ENCODE measurements around the gene AP1B1.

The AP1B1 gene

DNA sequence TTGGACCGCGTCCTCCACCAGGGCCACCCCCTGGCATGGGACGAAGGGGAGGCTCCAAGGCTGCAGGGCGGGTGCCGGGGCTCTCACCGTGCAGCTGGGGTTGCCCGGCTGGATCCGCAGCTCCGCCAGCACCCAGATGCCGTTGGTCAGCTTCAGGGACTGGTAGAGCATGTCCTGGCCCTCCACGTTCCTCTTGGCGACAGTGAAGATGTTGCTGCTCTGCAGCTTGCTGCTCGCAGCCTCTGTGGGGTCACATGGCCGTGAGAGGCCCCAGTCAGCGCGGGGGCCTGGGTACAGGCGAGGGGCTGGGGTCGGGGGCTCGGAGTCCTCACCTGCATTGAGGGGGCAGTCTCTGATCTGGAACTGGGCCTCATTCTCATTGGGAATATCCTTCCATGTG lies 58.1 kb downstream of the AP1B1 start:
- no peak for DNase-seq

DNA sequence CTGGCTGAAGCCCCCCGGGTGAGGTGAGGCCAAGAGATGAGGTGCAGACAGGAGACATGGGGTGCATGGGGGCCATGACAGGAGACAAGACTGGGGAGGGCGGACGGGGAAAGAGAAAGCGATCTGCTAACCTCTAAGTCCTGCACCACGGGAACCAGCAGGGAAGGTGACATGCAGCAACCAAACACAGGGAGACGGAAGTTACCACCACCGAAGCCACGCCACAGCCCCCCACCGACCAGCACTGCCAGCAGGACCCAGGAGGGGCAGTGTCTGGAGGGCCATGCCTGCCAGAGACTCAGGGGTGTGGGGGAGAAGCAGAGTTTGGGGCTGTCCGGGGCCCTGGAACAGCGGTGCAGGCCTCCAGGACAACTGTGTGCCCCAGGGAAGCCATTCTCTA lies 58.8 kb downstream of the AP1B1 start:
- DNase-seq: no peak

DNA sequence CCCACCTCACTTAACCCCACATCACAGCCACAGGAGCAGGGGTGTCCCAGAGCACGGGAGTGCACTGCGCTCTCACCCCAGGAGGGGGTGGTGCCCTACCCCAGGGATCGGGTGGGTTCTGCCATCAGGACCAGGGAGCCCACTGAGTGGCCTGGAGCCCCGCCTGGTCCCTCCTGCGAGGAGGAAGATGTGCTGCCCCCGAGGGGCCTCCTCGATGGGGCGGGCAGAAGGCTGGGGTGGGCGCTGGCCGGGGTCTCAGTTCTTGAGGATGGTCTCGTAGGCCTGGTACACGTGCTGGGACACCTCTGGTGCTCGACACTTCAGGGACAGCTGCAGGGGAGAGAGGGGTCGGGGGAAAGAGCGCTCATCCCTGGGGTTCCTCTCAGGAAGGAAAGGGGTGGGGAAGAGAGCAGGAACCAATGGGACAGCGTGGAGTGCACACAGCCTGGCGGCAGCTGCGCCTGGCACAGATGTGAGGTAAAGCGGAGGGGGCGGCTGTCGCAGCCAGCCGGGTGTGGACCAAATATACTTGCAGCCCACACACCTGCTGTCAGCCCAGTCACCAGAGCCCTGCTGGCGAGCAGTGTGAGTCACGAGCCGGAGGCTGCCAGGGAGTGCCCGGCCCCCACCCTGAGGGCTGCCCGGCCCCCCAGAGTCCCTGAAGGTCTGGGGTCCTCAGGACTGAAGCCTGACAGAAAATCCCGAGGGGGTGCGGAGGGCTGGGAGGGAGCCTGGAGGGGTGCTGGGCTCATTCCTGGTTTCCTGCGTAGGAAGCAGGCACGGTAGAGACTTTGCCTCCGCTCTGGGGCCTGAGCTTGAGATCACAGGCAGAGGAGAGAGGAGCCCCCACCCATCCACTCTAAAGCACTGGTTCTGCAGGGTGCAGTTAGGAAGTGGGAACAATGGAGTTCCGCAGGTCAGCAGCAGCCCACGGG lies 59.5 kb downstream of the AP1B1 start:
- DNase-seq: no peak

DNA sequence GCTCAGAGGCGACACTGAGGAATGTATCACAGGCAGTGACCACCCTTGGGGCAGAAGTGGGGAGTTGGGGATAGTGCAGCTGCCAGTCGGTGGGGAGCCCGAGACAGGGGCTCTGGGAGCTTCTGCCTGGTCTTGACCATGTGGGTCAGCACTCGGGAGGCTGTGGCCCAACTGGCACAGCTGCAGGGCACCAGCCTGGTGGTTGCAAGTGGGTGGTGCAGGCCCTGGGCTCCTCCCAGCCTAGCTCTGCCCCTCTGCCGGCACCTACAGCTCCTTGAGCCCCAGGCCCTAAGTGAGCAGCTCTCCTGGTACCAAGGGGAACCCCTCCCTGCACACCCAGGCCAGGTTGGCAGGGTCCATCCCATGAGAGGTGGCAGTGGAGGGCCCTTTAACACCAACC lies 60.3 kb downstream of the AP1B1 start:
- no peak for DNase-seq

DNA sequence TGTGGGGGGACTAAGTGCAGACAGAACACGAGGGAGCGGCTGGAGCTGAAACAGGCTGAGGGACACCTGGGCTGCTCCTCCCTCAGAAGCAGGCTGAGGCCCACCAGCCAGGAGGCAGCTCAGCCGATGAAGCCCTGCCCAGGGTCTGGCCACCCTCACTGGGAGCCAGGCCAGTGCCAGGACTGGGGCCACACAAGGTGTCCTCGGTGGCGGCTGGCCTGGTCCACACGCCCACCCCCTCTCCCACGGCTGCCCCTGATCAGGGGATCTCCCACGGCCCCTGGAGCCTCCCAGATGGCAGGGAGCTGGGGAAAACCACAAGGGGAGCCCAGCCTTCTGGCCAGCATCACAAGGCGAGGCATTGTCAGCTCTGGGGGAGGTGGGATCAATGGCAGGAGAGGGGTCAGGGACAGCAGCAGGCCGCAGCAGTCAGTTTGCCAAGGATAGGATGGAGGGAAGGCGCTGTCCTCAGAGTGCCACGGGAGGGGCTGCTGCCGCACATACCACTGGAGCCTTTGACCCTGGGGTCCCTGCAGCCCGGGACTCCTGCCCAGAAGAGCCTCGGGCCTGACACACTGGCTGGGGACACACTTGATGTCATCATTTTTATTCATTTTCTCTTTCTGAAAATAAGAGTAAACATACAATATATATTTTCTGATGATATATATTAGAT lies 61.1 kb downstream of the AP1B1 start:
- no peak for DNase-seq

DNA sequence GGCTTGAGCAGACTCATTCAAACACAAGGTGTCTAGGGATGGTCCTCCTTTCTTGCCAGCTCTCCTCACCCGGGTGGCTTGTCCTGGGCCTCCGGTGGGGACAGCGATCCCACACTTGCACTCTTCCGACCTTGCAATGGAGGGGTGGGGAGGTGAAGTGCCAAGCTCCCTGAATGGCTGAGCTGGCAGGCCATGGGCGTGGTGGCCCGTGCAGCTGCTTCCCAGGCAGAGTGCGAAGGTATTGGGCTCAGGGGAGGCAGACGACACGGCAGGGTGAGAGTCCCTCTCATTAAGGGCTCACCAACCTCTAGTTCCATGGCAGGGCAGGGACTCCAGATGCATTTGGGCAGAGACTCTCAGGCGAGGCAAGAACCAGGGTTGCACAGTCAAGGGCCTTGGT lies 61.9 kb downstream of the AP1B1 start:
- DNase-seq: no peak

DNA sequence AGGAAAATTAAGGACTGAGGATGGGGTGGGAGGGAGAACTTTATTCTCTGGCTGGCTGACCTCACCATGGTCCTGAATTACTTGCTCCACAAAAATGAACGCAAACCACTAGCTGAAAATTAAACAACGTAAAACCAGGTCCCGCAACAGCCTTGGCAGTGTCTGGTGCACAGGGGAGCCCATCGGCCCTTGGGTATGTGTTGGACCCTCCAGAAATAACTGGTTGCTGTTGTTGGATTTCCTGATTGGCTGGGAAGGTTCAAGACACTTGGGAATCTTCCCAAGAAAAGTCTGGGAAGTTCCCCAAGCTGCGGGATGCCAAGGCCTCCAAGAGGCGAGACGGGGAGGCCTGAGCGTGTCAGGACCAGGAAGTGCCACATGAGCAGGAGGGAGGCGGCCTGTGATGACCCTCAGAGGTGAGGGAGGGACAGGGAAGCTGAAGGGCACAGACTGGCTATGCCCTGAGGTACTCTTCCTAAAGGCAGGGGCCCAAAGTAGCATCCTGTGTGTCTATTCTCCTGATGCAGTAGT lies 62.5 kb downstream of the AP1B1 start:
- no peak for DNase-seq

DNA sequence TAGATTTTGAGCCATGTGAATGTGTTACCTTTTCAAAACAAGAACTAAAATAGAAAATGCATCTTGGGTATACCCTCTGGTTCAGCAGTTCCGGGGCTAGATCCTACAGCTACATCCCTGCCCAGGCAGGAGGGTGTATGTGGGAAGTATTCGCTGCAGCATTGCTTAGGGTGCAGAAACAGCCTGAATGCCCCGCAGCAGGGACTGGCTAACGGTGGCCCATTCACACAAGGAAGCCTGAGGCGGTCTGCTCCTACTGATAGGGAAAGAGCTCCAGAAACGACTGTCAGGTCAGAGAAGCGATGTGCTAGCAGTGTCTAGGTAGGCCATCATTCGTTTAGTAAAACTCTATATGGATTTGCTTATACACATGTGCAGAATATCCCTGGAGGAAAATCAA lies 63.0 kb downstream of the AP1B1 start:
- DNase-seq: no peak

DNA sequence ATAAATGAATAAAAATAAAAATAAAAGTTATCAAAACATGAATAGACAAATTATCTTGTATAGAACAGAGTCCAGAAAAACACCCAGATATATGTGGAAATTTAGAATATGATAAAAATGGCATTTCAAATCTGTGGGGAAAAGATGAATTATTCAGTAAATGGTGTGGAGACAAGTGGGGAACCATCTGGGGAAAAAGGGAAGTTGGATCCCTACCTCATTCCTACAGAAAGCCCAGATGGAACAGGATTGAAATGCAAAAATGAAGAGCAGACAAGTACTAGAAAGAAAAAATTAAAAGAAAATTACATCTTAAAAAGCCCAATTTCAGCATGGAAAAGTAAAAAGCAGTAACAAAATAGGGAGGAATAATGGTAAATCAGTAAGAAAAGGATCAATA lies 64.7 kb downstream of the AP1B1 start:
- DNase-seq: no peak

DNA sequence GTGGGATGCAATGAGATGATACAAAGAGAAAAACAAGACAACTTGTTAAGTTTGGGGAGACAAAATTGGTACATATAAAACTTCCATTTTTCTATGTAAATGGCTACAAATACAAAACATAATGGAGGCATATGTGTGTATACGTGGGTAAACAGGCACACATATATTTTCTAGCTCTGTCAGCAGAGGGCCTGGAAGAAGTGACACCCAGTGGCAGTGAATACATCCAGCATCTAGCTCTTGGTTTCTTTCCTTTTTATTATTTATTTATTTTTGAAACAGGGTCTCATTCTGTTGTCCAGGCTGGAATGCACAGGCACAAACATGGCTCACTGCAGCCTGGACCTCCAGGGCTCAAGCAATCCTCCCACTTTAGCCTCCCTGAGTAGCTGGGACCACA lies 67.8 kb downstream of the AP1B1 start:
- DNase-seq: no peak

DNA sequence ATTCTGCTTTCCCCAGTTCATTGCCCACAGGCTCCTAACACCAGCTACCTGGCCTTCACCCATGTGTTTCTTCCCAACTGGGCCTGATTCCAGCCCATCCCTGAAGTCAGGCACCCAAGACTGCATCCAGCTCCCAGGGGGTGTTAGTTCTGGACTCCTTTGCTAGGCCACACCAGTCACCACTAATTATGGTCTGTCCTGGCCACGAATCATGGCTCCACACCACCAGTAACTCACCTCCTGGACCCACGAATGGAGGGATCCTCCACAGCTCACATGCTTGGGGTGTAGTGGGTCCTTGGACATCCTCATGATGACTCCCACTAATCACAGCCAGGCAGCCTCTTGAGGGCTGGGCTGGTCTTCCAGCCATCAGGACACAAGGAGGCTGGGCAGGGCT lies 69.3 kb downstream of the AP1B1 start:
- DNase-seq: no peak

DNA sequence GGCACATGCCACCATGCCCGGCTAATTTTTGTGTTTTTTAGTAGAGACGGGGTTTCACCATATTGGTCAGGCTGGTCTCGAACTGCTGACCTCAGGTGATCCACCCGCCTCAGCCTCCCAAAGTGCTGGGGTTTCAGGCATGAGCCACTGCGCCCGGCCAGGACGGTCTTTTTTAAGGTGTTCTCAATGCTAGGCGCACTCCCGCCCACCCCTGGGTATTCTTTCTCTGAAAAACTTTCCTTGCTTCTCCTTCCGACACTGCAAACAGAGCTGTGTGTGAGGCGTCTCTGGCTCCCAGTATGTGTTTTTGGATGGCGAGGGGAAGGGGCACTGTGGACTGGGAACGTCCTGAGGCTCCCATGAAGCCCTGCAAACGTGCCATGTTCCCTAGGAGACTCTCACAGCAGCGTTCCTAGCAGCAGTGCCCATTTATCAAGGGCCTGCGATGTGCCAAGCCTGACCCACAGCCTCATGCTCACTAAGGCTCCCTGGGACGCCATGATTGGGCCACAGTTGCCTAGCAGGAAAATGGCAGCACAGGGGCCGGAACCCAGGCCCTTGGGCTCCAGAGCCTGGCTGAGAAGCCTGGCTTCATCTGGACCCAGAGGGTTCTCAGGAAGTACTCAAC lies 70.4 kb downstream of the AP1B1 start:
- no peak for DNase-seq

DNA sequence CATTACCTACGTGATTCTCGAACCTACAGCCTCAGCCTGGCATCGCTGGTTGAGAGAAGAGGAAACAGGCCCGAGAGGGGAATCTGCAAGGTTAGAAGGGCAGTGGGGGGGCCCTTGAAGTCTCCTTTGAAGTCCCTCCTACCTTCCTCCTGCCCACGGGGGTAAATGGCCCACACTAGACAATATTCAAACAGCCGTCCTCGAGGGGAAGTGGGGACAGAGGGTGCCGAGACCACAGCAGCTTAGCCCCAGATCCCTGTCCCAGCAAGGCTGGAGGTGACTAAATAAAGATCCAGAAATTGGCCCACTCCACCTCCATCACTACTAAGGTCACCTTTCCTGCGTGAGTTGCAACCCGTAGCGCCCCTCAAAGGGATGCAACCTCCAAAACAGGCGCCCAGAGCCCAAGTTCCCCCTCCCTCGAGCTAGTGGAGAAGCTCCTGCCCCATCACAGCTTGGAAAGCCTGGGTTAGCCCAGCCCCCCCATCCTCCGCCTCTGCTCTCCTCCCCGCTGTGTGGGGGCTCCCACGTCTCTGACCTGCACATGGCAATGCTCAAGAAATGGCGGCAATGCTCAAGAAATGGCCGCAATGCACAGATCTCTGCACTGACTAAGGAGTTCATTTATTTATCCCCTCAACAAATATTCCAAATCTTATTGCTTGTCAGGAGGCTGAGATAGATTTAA lies 72.1 kb downstream of the AP1B1 start:
- DNase-seq: no peak

DNA sequence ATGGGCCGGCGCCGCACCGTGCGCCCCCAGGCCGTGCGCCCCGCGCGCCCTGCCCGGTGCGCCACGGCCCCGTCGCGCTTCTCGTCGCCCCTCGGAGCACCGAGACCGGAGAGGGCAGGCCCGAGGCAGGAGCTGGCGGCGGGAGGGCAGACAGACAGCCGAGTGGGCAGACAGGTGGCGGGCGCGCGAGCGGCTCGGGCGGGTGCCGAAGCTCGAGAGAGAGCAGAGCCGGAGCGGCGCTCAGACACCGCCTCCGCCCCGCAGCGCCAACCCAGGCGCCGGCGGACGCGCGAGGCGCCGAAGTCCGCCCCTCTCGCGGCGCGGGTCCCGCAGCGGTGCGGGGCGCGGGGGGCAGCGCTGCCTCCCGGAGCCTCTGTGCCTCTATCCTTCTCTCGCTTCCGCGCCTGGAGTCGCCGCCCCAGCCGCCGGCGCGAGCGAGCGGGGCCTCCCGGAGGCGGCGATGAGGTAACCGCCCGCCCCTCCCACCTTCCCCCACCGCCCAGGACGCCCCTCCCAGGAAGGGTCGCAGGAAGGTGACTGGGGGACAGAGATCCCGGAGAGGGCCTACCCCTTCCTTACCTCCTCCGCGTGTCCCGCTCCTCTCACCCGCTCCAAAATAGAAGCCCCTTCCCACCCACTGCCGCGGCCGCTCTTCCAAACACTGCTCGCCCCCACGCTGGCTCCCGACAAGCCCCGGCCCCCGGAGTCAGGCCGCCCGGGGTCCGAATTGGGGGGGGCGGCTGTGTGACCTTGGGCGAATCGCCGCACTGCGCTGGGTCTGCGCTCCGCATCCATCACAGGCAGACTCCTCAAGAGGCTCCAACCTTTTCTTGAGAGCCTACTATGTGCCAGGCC lies 72.9 kb downstream of the AP1B1 start, which contains the start of gene RASL10A:
TSS of gene RASL10A (minus strand) at position 412 of the 855 bp plus-strand sequence. CDS start 451 bp downstream, outside the sequence.
- DNase-seq: no peak

DNA sequence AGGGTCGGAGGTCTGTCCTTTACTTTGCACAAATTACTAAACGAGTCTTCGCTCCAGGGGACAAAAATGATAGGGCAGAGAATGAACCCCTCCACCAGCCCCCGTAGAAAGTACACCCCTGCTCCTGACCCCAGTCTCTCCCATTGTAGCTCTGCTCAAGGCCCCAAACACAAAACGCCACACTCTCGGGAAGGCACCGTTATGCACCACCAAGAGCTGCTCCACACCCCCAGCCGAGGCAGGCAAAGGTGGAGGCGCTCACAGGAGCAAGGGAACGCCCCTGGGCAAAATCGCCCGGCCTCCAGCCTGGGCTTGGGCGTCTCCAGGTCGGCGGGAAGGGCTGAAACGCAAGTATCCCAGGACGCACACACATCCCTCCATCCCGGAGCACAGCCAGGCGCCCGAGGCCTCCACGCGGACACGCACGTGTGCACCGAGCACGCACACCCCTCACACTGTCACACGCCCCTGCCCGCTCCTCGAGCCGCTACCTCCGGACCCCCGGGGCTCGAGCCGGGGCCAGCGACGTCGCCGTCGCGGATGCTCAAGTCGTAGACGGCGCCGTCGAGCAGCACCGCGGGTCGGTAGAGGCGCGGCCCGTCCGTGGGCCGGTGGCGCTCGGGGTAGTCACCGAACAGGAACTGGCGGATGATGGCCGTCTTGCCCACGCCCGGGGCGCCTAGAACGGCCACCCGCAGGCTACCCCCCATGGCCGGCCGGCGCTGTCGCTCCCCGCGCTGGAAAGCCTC lies 73.7 kb downstream of the AP1B1 start:
- DNase-seq: no peak

DNA sequence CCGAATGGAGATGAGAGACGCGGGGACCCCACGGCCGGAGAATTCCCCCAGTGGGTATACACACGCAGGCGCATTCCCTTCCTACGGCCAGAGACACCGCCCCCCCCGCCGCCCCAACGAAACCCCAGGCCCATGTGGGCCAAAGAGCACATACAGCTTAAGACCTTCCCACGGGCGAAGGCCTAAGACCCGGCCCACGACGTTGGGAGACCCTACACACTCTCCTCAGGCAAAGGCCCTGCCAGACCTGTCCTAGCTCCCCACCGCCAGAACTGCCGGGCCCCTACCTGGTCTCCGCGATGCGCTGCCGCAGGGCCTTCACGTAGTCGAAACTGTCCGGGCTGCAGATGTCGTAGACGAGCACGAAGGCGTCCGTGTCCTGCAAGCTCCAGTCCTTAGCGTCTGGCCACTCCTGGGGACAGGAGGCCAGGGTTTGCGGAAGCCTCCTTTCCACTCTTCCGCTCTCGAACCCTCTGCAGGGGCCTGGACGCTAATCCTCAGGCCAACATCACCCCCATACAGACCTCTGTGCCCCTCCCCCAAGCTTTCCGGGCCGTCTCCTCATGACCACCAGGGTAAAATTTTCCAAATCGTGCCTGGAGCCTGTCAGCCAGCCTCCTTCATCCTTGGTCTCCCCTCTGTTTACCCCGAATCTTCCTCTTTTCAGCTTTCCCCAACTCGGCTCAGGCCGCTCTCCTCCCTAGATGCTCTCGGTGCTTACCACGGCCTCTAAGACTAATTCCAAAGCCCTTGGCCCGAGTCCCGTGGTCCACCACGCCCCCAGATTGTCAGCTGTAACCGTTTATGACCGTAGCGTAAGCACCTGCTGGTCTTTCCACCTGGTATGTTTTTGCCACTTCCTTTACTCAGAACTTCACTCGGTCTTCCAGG lies 74.5 kb downstream of the AP1B1 start:
- DNase-seq: no peak

DNA sequence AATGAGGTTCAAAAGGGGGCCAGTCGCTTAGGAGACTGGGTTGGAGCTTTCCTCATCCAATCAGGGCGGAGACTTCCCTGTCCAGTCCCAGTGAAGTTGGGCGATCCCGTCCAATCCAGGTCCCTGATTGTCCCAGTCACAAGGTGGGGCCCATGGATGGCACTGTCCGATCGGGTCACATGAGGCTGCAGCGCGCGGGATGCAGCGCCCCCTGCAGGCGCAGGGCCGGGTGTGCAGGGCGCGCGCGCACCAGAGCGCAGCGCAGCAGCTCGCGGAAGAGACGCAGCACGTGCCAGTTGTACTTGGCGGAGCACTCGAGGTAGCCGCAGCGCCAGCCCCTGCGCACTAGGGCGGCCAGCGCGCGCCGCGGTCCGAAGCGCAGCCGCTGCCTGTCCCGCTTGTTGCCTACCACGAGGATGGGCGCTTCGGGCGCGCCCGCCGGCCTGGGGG lies 75.2 kb downstream of the AP1B1 start:
- DNase-seq: no peak

DNA sequence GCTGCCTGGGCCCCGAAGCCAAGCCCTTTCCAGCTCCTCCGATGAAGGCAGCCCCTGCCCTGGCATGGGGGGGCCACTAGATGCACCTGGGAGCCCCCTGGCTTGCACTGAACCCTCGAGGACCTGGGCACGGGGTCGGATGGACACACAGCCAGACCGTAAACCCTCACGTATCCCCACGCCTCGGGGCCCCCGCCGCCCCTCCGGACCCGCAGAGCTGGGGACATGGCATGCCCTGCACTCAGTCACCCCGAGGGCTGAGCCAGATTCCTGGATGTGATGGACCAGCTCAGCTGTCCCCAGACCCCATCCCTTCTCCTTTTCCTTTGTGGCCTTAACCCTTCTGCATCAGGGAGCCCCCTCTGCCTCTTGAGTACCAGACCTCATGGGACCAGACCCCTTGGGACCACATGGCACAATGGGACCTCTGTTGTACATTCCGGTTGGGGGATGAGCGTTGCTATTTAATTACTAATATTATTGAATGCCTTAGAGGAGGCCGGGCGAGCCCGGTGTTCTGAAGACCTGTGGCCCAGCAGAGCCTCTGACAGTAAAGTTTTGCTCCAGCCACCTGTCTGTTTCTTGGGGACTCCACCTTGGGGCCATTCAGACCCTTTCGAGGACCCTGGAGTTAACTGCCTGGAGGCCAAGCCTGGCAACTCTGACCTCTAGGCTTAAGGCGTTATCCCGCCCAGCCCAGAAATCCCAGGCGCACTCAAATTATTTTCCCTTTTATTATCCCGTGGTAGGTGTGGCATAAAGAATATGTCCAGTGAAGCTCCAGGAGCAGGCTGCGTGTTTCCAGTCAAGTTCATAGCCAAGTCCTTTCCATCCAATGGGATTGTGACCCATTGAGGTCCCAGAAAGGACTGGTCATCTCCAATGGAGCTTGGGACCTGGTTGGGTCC lies 75.9 kb downstream of the AP1B1 start:
- DNase-seq: no peak
